Measurements from ENCODE around the gene SHANK3.

DNA sequence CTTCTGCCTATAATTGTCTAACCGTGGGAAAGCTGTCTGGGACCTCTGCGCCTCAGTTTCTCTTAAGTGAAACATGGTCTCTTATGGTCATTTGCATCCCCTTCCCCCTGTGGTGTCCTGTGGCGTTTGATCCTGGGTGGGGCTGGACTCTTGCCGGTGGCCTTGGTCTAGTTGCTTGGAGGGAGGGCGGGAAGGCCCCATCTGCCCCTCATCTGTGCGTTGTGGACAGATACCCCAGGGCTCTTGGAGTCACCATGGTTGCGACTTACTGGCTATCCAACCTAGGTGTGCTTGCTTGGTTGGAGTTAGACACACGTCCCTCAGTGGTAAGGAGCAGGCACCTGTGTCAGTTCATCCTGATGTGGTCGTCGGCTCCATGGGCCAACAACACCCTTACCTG, 15.2 kb downstream of the SHANK3 start:
- TF ChIP-seq, protein P1, sequence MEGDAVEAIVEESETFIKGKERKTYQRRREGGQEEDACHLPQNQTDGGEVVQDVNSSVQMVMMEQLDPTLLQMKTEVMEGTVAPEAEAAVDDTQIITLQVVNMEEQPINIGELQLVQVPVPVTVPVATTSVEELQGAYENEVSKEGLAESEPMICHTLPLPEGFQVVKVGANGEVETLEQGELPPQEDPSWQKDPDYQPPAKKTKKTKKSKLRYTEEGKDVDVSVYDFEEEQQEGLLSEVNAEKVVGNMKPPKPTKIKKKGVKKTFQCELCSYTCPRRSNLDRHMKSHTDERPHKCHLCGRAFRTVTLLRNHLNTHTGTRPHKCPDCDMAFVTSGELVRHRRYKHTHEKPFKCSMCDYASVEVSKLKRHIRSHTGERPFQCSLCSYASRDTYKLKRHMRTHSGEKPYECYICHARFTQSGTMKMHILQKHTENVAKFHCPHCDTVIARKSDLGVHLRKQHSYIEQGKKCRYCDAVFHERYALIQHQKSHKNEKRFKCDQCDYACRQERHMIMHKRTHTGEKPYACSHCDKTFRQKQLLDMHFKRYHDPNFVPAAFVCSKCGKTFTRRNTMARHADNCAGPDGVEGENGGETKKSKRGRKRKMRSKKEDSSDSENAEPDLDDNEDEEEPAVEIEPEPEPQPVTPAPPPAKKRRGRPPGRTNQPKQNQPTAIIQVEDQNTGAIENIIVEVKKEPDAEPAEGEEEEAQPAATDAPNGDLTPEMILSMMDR (IDR thresholded peaks at IDR 0.05; ENCODE audit: low read depth, low read length, missing input control): no peak
- TF ChIP-seq SP1 (IDR thresholded peaks at IDR 0.05): no peak
- TF ChIP-seq, protein P2, sequence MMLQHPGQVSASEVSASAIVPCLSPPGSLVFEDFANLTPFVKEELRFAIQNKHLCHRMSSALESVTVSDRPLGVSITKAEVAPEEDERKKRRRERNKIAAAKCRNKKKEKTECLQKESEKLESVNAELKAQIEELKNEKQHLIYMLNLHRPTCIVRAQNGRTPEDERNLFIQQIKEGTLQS (IDR thresholded peaks at IDR 0.05): no peak
- no peak for TF ChIP-seq RAD21 (IDR thresholded peaks at IDR 0.05)
- TF ChIP-seq, protein P3, sequence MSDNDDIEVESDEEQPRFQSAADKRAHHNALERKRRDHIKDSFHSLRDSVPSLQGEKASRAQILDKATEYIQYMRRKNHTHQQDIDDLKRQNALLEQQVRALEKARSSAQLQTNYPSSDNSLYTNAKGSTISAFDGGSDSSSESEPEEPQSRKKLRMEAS (IDR thresholded peaks at IDR 0.05): no peak
- TF ChIP-seq, protein P4, sequence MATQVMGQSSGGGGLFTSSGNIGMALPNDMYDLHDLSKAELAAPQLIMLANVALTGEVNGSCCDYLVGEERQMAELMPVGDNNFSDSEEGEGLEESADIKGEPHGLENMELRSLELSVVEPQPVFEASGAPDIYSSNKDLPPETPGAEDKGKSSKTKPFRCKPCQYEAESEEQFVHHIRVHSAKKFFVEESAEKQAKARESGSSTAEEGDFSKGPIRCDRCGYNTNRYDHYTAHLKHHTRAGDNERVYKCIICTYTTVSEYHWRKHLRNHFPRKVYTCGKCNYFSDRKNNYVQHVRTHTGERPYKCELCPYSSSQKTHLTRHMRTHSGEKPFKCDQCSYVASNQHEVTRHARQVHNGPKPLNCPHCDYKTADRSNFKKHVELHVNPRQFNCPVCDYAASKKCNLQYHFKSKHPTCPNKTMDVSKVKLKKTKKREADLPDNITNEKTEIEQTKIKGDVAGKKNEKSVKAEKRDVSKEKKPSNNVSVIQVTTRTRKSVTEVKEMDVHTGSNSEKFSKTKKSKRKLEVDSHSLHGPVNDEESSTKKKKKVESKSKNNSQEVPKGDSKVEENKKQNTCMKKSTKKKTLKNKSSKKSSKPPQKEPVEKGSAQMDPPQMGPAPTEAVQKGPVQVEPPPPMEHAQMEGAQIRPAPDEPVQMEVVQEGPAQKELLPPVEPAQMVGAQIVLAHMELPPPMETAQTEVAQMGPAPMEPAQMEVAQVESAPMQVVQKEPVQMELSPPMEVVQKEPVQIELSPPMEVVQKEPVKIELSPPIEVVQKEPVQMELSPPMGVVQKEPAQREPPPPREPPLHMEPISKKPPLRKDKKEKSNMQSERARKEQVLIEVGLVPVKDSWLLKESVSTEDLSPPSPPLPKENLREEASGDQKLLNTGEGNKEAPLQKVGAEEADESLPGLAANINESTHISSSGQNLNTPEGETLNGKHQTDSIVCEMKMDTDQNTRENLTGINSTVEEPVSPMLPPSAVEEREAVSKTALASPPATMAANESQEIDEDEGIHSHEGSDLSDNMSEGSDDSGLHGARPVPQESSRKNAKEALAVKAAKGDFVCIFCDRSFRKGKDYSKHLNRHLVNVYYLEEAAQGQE (IDR thresholded peaks at IDR 0.05): no peak
- TF ChIP-seq TAF1 (conservative IDR thresholded peaks at IDR 0.05): no peak
- no peak for TF ChIP-seq HNF4A (conservative IDR thresholded peaks at IDR 0.05)
- TF ChIP-seq EGR1 (IDR thresholded peaks at IDR 0.05; ENCODE audit: low read depth in 2 of 2): no peak
- TF ChIP-seq JUND (IDR thresholded peaks at IDR 0.05): no peak

All from liver (tissue), 3 donors.